Prostate gland (tissue), 2 donors: ENCODE results near the gene TRPM7. TPM values are rescaled to one million over a fixed set of nuclear protein-coding genes. Genes with fewer than 3 reads are reported as not detected.
"Not testable (repeated sequence)": the region's sequence is repeated elsewhere in the genome, so short reads cannot be mapped to it uniquely, and the experiment has no call there.

Source experiments
- DNase-seq: peaks from one replicate; pipeline ENCODE4 v3.0.0-alpha.2; 2019; ENCODE audit warnings: low spot score
- H3K27ac ChIP-seq, 2 donors: fragments of 200-600 bp; sonication (generic); 2 replicates each; pipeline ENCODE4 v1.5.1; 2017 to 2019
- H3K27me3 ChIP-seq: fragments of 200-600 bp; sonication (generic); replicated peaks from 2 replicates; pipeline ENCODE4 v1.5.1; 2019; ENCODE audit not compliant: insufficient read depth
- H3K36me3 ChIP-seq, 2 donors: fragments of 200-600 bp; sonication (generic); 1 replicate in 1 of 2; 2 replicates in 1 of 2; pipeline versions ENCODE4 v1.5.1 to v1.8.1; 2017 to 2019
- H3K4me1 ChIP-seq: fragments of 200-600 bp; sonication (generic); replicated peaks from 2 replicates; pipeline ENCODE4 v1.5.1; 2019
- H3K4me3 ChIP-seq, 2 donors: fragments of 200-600 bp; sonication (generic); 2 replicates each; pipeline ENCODE4 v1.5.1; 2017 to 2019
- H3K9me3 ChIP-seq: fragments of 200-600 bp; sonication (generic); 2 replicates; pipeline ENCODE4 v1.5.1; 2017
- POLR2A ChIP-seq: fragments of 450-650 bp; IDR thresholded peaks from one replicate; pipeline ENCODE4 v1.6.1; 2016; ENCODE audit warnings: antibody characterized with exemption, mild to moderate bottlenecking
- POLR2AphosphoS5 ChIP-seq: sonication (generic); formaldehyde crosslinking; IDR thresholded peaks from one replicate; pipeline ENCODE4 v1.6.1; 2017; ENCODE audit warnings: antibody characterized with exemption
- WGBS: methylation state at CpG from one replicate; pipeline ENCODE4 v1.1.5; 2018; 5-methylcytosine and 5-hydroxymethylcytosine counted together
- intact Hi-C: fragments of 100-400 bp; cut with DNase I; formaldehyde crosslinking; loops from one replicate; pipeline ENCODE4 v1.14.2; 2022
- total RNA-seq, 2 donors: library from RNA; depleted of rRNA; stranded (reverse); fragments of >200 nt; gene quantifications; one replicate each; pipeline ENCODE4 v1.1.0, GENCODE V29; 2016
- TF ChIP-seq, protein P1 (sequence below), 4 experiments: fragments of 200-600 bp in 2 of 4; fragments of 450-650 bp in 2 of 4; sonication (generic) in 2 of 4; IDR thresholded peaks; 1 replicate in 3 of 4; 2 replicates in 1 of 4; pipeline ENCODE4 v1.5.1; 2016 to 2019; ENCODE audit warnings: antibody characterized with exemption in 4 of 4, mild to moderate bottlenecking in 2 of 4, moderate library complexity in 2 of 4

Gene TRPM7
- total RNA-seq, 2 donors from 2014 or later, result 27.0 to 32.5 TPM

DNA sequence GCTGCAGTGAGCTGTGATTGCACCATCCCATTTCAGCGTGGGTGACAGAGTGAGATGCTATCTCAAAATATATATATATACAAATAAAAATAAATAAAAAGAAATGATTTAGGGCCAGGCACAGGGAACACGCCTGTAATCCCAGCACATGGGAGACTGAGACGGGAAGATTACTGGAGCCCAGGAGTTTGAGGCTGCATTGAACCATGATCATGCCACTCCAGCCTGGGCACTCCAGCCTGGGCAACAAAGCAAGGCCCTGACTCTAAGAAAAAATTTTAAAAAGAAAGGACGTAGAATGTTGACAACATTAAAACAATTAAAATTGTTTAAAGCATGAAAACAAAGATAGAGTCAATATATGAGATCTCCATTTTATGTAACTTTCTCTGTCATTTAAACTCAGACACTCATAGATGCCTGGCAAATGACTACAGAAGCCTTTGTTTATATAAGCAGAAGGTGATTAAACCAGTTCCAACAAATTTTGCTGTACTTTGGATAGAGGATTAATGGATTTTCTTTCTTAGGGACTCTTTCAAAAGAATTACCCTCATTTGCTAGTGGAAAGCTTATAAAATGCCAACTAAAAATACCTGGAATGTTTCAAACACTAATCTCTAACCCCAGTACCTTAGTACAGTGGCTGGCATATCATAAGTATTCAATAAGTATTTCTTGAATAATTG, 10.7 kb upstream of the TRPM7 start:
- intact Hi-C loops, result no loop called here
- no peak overlapping the region for H3K27ac ChIP-seq
- no peaks in the 10 kb centered on the region for H3K9me3 ChIP-seq
- H3K36me3 ChIP-seq, result no peaks in the 10 kb centered on the region
- WGBS, result 46% methylated on average over 4 of the region's 4 CpGs
- no peak overlapping the region for H3K4me3 ChIP-seq
- no peaks in the 10 kb centered on the region for H3K27me3 ChIP-seq
- no peak for DNase-seq
- TF ChIP-seq, protein P1, sequence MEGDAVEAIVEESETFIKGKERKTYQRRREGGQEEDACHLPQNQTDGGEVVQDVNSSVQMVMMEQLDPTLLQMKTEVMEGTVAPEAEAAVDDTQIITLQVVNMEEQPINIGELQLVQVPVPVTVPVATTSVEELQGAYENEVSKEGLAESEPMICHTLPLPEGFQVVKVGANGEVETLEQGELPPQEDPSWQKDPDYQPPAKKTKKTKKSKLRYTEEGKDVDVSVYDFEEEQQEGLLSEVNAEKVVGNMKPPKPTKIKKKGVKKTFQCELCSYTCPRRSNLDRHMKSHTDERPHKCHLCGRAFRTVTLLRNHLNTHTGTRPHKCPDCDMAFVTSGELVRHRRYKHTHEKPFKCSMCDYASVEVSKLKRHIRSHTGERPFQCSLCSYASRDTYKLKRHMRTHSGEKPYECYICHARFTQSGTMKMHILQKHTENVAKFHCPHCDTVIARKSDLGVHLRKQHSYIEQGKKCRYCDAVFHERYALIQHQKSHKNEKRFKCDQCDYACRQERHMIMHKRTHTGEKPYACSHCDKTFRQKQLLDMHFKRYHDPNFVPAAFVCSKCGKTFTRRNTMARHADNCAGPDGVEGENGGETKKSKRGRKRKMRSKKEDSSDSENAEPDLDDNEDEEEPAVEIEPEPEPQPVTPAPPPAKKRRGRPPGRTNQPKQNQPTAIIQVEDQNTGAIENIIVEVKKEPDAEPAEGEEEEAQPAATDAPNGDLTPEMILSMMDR (IDR thresholded peaks at IDR 0.05), result no peak
- TF ChIP-seq POLR2AphosphoS5 (no peak), POLR2A (no peak)
- no peaks in the 10 kb centered on the region for H3K4me1 ChIP-seq

DNA sequence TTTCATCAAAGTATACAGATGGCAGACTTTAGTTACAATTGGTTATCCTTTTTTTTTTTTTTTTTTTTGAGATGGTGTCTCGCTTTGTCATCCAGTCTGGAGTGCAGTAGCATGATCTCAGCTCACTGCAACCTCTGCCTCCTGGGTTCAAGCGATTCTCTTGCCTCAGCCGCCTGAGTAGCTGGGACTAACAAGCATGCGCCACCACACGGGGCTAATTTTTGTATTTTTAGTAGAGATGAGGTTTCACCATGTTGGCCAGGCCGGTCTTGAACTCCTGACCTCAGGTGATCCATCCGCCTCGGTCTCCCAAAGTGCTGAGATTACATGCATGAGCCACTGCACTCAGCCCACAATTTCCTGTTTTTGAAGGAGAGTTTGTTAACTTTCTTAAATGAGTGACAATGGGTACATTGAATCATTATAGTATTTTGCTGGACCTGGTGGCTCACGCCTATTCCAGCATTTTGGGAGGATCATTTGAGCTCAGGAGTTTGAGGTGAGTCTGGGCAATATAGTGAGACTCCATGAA, 8.1 kb upstream of the TRPM7 start:
- H3K9me3 ChIP-seq, H3K4me1 ChIP-seq, H3K36me3 ChIP-seq, intact Hi-C loops, H3K27ac ChIP-seq, DNase-seq, H3K27me3 ChIP-seq, H3K4me3 ChIP-seq: not testable (repeated sequence)
- 95% methylated on average over 9 of the region's 9 CpGs for WGBS

DNA sequence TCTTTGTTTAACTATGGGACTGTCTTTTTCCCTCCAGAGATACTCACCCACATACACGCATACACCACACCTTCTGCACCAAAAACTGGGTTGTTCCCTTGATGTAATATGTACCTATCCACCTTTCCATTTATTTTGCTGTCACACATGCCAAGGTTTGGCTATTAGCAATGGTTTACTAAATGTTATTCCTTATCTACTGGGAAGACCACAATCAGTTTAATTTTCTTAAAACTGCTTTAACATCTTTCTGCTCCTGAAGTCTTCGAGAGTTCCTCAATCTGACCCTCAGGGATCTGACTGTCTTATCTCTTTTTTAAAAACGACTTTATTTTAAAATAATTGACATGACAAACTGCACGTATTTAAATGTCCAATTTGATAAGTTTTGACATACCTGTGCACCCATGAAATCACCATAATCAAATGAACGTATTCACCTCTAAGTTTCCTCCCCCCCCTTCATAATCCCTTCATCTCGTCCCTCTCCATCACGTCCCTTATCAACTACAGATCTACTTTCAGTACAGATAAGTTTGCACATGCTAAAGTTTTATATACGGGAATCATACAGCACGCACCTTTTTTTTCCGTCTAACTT, 805 bp upstream of the TRPM7 start:
- TF ChIP-seq POLR2AphosphoS5 (no peak), POLR2A (no peak)
- TF ChIP-seq, protein P1 (IDR thresholded peaks at IDR 0.05), result no peak
- Histone ChIP-seq H3K27me3 (no peaks in the 10 kb centered on the region), H3K4me3 (peak overlapping the region; percentile 66 to 78), H3K36me3 (no peaks in the 10 kb centered on the region), H3K9me3 (no peaks in the 10 kb centered on the region), H3K27ac (peak overlapping the region; percentile 92 to 93), H3K4me1 (peaks cover 3% of the 10 kb centered on the region)
- WGBS, result 19% methylated on average over 10 of the region's 10 CpGs
- DNase-seq, result no peak
- intact Hi-C loops, result loop anchor here (2.0 to 5.0 kb wide), 2 partner anchors 77 to 220 kb away; partner anchors contain the start of genes AP4E1 and SPPL2A

DNA sequence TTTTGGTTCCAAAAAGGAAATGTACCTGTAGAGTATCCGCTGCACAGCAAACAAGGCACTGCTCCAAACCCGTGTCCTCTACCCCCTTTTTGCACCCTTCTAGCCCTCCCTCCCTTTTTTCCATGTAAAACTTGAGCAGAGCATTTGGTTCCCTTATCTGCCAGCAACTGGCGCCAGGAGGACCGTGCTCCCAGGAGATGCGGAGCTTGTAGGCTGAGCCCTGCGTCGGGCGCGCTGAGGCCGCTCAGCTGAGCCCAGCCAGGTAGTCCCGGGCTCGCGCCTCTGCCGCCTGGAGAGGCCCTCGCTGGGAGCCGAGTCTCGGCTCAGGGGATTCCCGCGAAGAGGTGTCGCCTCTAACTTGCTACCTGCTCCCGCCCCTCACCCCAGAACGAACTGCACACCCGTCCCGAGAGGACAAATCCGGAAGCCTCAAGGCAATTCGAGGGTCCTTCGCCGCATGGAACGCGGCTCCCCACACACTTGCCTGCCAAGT, 575 bp downstream of the TRPM7 start:
- under 1% methylated on average over 30 of the region's 30 CpGs for WGBS
- no peaks in the 10 kb centered on the region for H3K9me3 ChIP-seq
- TF ChIP-seq, protein P1 (IDR thresholded peaks at IDR 0.05), result peak in 1 of 4 experiments; percentile 16
- TF ChIP-seq POLR2AphosphoS5 (peak; percentile 15), POLR2A (no peak)
- no peaks in the 10 kb centered on the region for H3K36me3 ChIP-seq
- DNase-seq, result peak; percentile 53
- intact Hi-C loops, result loop anchor here (2.0 to 5.0 kb wide), 2 partner anchors 79 to 221 kb away; partner anchors contain the start of genes AP4E1 and SPPL2A
- H3K4me3 ChIP-seq, result peak overlapping the region; percentile 66 to 78
- peak overlapping the region; percentile 92 to 93 for H3K27ac ChIP-seq
- H3K27me3 ChIP-seq, result no peaks in the 10 kb centered on the region
- peaks cover 3% of the 10 kb centered on the region for H3K4me1 ChIP-seq

DNA sequence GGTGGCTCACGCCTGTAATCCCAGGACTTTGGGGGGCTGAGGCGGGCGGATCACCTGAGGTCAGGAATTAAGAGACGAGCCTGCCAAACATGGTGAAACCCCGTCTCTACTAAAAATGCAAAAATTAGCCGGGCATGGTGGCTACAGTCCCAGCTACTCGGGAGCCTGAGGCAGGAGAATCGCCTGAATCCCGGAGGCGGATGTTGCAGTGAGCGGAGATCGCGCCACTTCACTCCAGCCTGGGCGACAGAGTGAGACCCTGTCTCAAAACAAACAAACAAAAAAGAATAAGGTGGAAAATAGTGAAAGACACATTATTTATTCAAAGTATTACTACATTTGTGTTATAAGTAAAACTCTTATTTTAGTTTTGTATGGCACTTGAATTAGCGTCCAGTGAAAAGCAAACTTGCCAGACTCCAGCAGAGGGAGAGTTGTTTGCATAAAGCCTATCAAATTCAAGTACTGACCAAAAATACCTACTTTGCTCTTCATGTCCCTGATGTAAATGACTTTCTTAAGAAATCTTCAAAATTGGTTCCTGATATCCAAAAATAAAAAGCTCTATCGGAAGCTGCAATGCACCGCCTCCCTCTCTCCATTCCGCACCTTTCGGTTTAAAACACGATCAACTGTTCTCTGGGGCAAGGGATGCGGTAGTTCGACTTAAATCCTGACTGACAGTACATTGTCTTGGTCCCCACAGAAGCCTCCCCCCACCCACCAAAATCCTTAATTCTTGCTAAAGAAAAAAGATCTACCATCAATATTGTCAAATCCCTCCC, 1.2 kb downstream of the TRPM7 start:
- Histone ChIP-seq H3K4me3 (peak overlapping the region; percentile 66 to 78), H3K9me3 (no peaks in the 10 kb centered on the region), H3K36me3 (no peaks in the 10 kb centered on the region), H3K27me3 (no peaks in the 10 kb centered on the region), H3K27ac (peak overlapping the region; percentile 92 to 93), H3K4me1 (peaks cover 3% of the 10 kb centered on the region)
- intact Hi-C loops, result loop anchor here (5.0 kb wide), 1 partner anchor 222 kb away; the partner anchor contains the start of gene AP4E1
- TF ChIP-seq POLR2A (no peak), POLR2AphosphoS5 (no peak)
- TF ChIP-seq, protein P1 (IDR thresholded peaks at IDR 0.05), result no peak
- DNase-seq, result no peak
- WGBS, result 44% methylated on average over 22 of the region's 22 CpGs
